ENCODE data around the gene MT1H.

DNA sequence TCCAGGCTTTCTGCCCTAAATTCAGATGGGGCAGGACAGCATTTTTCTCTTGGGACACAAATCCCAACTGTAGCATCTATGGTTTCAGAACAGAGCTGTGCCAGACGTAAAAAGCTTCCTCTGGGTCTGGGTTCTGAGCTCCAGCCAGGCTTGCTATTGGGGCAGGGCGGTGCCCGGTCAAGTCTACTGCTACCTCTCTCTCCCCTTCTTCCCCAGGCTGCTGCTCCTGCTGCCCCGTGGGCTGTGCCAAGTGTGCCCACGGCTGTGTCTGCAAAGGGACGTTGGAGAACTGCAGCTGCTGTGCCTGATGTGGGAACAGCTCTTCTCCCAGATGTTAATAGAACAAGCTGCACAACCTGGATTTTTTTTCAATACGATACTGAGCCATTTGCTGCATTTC is 36.1 kb upstream of the MT1H start:
- TF ChIP-seq, protein P1, sequence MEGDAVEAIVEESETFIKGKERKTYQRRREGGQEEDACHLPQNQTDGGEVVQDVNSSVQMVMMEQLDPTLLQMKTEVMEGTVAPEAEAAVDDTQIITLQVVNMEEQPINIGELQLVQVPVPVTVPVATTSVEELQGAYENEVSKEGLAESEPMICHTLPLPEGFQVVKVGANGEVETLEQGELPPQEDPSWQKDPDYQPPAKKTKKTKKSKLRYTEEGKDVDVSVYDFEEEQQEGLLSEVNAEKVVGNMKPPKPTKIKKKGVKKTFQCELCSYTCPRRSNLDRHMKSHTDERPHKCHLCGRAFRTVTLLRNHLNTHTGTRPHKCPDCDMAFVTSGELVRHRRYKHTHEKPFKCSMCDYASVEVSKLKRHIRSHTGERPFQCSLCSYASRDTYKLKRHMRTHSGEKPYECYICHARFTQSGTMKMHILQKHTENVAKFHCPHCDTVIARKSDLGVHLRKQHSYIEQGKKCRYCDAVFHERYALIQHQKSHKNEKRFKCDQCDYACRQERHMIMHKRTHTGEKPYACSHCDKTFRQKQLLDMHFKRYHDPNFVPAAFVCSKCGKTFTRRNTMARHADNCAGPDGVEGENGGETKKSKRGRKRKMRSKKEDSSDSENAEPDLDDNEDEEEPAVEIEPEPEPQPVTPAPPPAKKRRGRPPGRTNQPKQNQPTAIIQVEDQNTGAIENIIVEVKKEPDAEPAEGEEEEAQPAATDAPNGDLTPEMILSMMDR (conservative IDR thresholded peaks at IDR 0.05), result no peak
- TF ChIP-seq ZFX (IDR thresholded peaks at IDR 0.05), result no peak
